Stimulated activated CD4-positive, alpha-beta T cell treated with anti-CD3 and anti-CD28 coated beads, Interleukin-2, amount 100 ng/mL, for 4 hours (primary cell): ENCODE measurements around the gene INO80D.
"Not testable (repeated sequence)": the region's sequence is repeated elsewhere in the genome, so short reads cannot be mapped to it uniquely, and the experiment has no call there.

Source experiments
- DNase-seq: peaks from one replicate; pipeline ENCODE4 v3.0.0-alpha.2; 2020; ENCODE audit warnings: low read depth

INO80D gene

DNA sequence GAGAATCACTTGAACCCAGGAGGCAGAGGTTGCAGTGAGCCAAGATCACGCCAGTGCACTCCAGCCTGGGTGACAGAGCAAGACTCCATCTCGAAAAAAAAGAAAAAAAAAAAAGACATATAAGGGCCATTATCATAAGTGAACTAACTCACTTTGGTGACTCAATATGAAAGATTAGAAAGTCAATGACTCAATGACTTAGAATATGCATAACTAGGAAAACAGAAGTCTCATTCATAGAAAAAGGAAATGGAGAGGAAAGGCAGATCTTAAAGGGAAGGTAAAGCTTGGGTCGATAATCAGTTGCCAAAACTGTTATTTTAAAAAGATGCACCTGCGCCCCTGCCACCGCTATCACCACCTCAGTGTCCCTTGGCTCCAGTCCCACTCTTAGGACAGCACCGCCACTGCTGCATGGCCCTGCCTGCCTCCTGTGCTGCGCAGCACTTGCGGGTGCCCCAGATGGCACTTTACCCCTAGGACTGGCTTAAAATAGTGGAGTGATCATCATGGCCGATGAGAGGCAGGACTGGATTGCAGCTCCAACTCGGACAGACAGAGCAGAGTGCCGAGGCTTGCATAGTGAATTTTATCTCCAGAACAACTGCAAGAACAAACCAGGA is 54.7 kb downstream of the INO80D start:
- DNase-seq = no peak

DNA sequence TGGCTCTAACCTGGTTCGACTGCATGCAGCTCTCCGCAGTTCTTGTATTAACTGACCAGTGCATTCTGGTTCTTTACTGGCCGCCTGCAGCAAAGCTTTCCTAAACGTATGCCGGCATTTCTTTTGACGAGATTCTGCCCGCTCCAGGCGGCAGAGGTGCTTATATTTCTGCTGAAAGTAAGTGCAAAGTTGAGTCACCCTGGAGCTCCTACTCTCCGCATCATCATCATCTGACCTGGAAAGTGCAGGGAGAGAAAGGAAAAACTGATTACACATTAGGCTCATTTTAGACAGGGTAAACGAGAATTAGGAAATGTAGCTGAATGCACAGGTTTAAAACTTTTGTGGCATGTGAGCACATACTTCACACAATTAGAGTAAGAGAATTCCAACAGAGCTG is 57.9 kb downstream of the INO80D start:
- DNase-seq = no peak

DNA sequence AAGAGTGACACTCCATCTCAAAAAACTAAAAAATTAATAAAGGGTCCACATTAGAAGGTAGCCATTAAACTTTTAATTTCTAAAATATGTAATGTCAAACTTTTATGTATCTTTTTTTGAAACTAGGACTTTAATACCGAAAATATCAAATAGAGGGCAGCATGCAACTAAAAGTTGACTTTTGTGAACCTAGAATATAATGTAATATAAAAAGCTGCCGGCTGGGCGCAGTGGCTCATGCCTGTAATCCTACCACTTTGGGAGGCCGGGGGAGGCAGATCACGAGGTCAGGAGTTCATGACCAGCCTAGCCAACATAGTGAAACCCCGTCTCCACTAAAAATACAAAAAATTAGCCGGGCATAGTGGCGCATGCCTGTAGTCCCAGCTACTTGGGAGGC is 62.8 kb downstream of the INO80D start:
- no peak for DNase-seq

DNA sequence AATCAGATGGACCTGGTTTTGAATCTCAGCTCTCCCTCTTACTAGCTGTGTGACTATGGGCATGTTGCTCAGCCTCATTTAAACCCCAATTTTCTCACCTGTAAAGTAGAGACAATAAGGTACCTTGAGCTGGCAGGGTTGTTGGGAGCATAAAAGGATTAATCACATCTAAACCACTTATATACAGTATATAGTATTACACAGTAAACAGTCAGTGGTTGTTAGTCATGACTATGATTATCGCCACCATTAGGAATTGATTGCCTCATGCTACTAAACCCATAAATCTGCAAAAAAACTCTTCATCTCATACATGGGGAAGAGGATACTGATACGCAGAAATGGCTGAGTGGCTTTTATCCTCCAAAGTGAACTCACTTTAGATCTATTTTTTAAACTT is 65.8 kb downstream of the INO80D start:
- no peak for DNase-seq

DNA sequence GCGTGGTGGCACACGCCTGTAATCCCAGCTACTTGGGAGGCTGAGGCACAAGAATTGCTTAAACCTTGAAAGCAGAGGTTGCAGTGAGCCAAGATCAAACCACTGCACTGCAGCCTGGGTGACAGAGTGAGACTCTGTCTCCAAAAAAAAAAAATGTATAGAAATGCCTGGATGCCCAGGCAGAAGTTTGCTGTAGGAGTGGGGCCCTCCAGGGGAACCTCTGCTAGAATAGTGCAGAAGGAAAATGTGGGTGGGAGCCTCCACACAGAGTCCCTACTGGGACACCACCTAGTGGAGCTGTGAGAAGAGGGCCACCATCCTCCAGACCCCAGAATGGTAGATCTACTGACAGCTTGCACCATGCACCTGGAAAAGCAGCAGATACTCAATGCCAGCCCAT is 70.2 kb downstream of the INO80D start:
- DNase-seq = not testable (repeated sequence)

DNA sequence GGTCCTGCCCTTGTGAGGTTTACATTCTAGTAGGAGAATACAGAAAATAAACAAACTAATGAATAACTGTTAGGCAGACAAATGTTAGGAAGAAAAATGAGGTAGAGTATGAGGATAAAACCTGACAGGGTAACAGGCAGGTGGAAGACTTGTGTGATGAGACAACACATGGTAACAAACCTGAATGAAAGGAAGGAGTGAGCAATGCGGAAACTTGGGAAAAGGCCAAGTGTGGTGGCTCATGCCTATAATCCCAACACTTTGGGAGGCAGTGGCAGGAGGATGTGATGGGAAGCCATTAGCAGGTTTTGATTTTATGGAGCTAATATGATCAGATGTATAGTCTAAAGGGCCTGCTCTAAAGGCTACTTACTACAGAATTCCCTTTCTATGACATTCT is 74.2 kb downstream of the INO80D start:
- no peak for DNase-seq

DNA sequence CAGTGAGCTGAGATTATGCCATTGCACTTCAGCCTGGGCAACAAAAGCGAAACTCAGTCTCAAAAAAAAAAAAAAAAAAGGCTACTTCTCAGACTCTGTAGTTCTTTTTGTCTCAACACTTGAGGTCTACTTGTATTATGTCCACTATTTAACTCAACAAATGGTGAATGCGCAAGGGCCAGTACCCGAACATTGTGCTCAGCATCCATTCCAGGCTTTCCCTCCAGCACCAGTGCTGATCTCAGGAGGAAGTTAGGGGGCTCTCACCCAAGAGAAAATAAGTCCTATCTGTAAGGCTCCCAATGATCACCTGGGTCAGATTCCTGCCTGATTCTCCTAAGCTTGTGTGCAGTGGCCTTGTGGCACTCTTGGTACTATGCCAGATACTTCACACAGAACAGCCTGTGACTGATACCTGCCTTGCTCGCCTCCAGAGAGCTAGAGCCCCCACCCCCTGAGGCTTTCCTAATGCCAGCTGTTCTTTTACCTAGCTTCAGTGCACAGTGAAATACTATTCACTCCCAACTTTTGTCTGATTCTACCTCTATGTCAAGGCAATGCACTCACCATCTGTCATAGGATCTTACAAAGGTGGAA is 74.9 kb downstream of the INO80D start:
- DNase-seq = no peak

DNA sequence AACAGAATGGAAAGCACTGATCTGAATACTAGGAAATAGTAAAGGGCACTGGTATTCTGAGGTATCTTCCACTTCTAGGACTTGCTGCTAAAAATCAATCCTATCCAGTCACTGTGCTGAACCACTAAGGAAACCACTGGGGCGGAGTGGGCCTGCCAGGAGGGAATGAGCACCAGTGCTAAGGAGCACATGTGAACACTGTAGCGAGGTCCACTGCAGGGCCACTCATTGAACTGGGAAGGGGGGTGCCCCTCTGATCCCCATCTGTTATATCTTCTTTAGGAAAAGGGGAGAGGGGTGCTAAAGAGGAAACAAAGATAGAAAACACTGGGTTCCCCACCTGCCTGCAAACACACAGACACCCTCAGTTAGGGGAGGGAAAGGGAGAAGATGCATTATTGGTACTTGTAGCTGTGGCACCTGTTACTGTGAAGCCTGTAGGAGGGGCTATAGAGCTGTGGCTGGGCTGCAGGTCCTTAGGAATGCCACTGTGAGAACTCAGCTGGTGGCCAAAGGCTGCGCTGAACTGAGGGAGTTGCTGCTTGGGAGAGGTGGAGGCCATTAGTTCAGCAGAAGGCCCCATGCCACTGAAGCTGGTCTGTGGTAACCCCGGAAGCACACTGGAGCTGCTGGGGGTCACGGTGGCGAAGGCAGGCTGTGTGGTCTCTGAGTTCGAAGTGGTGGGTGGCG is 81.8 kb downstream of the INO80D start:
- DNase-seq = no peak

DNA sequence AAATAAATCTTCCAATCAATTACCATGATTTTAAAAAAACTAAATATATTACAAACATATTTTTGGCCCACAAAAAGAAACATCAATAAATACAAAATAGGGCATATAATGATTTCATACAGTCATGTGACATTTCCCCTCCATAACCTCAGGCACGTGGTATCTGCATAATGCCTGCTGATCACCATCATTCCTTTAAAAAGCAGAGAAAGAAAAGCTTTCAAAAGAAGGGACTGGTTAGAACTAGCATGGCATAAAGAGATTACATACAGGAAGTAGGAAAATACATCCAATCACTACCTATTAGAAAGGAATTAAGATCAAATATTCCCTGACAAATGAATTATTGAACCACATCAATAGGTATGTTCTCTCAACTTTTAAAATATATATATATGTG is 83.5 kb downstream of the INO80D start:
- no peak for DNase-seq

DNA sequence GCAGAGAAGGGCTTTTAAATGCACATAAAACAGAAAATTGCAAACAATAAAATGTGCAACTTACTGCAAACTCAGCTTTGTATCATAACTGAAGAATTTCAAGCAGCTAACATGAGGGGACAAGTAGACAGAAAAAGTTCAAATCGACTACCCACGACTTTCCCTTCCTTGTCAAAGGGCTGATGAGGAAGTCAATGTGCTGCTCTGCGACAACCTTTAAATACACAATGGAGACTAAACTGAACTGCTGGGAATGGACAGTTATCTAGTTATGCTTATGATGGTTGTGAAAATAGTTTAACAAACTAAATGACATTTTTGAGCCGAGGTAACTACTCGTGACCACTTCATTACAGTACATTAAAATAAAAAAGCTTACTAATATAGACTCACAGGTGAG is 84.1 kb downstream of the INO80D start:
- DNase-seq = no peak

DNA sequence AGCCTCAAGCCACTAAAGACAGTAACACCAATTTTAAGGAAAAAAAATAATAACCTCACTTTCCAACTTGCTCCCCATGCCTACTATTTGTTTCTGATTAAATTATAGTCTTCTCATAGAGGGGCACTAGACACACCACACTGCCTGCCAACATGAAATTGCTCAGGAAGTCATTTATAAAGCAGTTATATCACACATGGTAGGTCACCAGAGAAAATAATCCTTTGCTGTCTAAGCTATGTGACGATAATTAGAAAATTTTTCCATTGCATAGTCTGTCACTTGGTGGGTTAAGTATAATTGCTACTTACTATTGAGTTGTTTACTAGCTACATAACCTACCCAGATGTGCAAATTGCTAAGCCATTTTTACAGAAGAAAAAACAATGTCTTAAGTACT is 85.2 kb downstream of the INO80D start:
- DNase-seq = no peak

DNA sequence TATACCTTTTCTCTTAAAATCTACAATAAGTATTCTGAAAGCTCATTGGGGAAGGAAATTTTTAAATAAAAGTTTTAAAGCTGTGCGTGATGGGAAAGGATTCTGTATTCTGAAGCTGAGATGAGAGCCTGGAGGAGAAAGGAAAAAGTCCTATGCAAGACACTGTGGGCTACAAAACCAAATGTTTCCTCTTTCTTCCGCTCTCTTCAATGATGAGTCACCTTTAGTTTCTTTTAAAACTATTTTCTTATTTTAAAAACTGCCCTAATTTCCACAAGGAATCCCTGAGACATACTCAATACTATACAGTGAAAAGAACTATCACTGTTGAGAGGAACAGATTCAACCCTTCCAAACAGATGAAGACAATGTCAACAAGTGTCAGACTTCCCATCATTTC is 87.4 kb downstream of the INO80D start:
- no peak for DNase-seq

DNA sequence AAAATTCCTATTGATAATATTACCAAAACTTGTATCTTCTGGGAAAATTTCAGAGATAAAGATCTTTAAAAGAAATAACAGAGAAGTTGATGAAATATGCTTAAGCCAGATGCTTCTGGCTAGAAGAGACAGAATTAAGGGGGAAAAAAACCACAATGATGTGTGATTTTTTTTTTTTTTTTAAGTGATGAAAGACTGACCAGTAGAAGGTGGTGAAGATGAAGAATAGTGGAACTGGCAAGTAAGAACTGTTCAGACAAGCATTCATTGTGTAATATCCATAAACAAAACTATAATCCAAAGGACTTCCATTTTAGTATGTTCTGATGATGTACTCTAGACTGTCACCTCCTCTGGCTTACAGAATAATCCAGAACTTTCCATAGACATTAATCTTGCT is 89.8 kb downstream of the INO80D start:
- DNase-seq = no peak

DNA sequence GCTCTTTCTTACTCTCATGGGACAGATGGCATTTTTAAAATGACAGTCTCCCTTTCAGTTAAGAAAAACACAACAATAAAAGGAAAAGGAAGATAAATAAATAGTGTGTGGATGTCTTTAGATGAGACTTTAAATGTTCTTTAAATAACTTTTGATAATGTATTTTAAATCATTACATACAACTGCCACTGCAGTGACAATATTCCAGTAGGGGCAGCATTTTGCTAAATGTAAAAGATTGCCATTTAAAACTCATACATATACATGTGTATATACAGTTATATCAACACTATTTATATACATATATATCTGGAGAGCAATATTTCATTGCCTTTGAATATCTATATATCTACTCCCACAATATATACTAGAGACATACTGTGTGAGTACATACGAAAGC is 90.7 kb downstream of the INO80D start:
- DNase-seq = no peak

DNA sequence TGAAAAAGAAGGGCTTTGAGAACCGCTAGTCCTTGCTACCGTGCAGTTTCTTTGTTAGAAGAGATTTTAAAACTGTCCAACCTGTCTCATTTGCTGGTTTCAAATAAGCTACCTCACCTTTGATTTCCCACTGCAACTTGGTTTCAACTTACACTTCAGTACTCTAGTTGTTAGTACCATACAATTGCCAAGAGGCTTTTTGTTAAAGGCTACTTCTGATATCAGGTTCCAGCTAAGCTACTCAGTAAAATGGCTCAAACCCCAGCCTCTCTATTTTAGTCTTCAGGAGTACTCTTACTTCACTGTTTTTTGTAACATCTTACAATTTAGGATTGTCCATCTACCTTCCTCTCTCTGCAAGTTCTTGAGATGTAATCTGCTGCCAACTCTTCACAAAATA is 91.6 kb downstream of the INO80D start:
- DNase-seq = no peak

DNA sequence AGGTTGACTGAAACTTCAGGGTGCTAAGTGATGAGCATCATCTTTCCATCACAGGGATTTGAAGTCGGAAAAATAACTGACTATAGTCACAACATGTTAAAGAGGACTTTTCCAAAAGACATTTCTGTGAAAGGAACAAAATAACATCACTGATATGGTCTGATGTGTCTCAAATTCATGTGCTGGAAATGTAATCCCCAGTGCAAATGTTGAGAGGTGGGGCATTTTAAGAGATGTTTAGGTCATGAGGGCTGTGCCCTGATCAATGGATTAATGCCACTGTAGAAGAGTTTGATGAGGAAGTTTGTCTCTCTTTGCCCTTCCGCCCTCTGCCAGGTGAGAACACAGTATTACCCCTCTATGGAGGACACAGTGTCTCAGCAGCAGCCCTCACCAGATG is 95.9 kb downstream of the INO80D start:
- DNase-seq = no peak

DNA sequence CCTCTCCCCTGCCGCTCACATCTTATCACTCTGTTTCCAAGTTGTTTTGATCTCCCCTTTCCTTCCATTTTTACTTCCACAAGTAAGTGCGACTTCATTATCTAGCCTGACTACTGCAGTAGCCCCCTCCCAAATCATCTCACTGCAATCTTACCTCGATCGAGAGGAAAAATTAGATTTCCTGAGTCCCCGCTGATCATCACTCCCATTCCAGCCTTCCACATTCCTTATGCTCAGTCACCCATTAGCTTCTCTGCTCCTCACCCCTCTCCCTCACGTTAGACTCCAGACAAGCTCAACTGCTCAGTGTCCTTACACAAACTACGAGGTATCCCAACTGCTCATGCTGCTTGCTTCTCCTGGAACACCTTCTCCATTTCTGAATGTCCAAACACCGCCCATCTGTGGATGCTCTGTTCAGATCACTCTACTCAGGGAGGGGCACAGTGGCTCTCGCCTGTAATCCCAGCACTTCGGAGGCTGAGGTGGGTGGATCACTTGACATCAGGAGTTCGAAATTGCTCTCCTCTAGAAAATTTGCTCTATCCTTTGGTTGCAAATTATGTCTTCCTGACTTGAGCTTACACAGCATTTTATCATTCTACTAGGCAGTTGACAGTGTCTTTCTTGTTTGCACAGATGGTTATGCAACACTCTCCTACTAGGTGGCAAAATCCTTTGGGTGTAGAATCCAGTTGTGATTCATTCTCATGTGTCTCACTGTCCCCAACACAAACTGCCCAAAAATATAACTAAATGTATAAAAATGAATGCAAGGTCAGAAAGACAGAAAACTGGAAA is 96.5 kb downstream of the INO80D start:
- DNase-seq = no peak

DNA sequence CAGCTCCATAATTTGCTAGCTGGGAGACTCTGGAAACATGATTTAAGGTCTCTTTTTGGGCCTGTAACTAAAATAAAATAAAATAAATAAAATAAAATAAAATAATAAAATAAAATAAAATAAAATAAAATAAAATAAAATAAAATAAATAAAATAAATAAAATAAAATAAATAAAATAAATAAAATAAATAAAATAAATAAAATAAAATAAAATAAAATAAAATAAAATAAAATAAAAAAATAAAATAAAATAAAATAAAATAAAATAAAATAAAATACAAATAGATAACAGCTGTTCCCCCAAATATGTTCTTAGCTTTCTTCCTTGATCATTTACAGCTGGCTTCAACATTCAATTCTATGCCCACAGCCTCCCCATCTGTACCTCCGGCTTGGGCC is 97.3 kb downstream of the INO80D start:
- not testable (repeated sequence) for DNase-seq

DNA sequence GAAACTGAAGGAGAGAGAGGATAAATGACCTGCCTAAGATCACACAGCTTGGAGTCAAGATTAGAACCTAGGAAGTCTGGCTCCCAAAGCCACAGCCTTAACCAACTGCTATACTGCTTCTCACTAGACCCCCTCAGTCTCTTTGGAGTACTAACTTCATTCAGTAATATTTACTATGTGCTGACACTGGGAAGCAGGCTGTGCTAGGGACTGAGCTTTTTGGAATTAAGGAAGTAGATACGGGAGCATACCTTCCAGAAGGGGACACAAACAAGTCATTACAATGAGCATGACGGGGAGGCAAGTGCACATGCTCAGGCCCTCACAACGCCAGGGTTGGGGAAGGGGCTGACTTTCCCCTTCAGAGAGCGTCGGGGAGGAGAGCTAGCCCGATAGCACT is 97.7 kb downstream of the INO80D start:
- DNase-seq = no peak

DNA sequence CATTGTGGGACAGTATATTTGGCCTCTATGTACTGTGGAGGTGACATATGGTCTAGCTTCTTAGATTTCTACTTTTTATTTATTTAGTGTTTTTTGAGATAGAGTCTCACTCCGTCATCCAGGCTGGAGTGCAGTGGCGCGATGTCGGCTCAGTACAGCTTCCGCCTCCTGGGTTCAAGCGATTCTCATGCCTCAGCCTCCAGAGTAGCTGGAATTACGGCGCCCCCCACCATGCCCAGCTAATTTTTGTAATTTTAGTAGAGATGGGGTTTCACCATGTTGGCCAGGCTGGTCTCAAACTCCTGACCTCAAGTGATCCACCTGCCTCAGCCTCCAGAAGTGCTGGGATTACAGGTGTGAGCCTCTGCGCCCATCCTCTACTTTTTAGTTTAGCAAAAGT is 99.6 kb downstream of the INO80D start:
- DNase-seq = not testable (repeated sequence)

DNA sequence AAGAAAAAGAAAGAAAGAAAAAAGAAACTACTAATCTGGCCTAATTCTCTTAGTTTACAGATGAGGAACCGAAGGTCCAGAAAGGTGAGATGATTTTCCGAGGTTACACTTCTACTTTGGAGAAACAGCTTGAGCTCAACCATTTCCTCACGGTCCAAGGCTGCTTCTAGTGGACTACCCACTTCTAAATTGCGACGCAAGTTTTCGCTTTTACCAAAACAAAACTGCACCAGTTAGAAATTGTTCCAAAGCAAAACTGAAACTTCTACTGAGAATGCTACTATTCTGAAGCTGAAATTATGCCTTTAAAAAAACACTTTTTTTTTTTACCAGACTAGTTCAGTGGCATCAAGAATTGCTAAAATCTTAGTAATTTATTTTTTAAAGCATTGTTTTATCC is 101.6 kb downstream of the INO80D start:
- DNase-seq = no peak

DNA sequence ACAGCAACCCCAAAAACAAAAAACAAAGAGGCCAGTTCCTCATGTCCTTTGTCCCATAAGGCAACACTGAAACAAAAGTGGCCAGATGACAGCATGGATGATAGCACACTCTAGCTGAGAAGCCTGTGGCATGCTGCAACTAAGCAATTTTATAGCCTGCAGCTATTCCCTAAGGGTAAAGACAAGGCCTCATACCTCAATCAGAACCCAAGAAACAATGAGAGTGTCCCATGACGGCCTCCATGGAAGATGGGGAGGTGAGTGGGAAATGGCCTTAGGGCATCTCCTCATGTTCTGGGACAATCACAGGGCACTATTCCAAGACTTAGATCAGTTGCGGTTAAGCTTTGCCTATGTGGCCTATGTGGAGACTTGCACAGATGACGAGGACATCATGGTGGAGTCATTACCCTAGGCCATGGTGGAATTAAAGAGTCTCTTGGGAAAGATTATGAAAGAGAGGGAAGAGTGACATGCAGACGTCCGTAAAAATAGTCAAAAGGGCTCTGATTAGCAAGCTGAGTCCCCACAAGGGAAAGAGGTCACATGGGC is 103.1 kb downstream of the INO80D start:
- no peak for DNase-seq

DNA sequence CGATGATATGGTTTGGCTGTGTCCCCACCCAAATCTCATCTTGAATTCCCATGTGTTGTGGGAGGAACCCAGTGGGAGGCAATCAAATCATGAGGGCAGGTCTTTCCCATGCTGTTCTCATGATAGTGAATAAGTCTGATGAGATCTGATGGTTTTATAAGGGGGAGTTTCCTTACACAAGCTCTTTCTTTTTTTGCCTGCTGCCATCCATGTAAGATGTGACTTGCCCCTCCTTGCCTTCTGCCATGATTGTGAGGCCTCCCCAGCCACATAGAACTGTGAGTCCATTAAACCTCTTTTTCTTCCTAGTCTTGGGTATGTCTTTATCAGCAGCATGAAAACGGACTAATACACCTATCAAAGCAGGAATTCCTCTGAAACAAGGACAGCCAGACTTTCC is 107.2 kb downstream of the INO80D start:
- DNase-seq = not testable (repeated sequence)
